Endothelial cell of umbilical vein (primary cell): ENCODE data around the gene CCSER1. TPM values are rescaled to one million over a fixed set of nuclear protein-coding genes. Genes with fewer than 3 reads are reported as not detected.

ENCODE experiments used
- BruUV-seq: library from RNA; stranded (reverse); fragments of 400-500 nt; replicated peaks from 2 replicates; lab custom pipeline; 2021; lab: Mats Ljungman, UMichigan
- CTCF ChIA-PET: fragments of 300-600, 350-600 bp; sonication (Branson Sonifier 250); formaldehyde crosslinking; loops from one replicate; lab custom pipeline; 2021; ENCODE audit warnings: antibody characterized with exemption, inconsistent platforms; lab: Charles Lee
- POLR2A ChIA-PET: fragments of 300-600, 350-600 bp; sonication (Branson Sonifier 250); formaldehyde crosslinking; loops from one replicate; lab custom pipeline; 2021; ENCODE audit warnings: antibody characterized with exemption, inconsistent platforms; lab: Charles Lee
- DNase-seq: peaks from one replicate; pipeline ENCODE4 v3.0.0-alpha.2; 2011; ENCODE audit warnings: low read depth, low spot score
- FAIRE-seq: peaks from 2 replicates; lab custom pipeline; 2011; peaks lifted over from hg19 to GRCh38; lab: Jason Lieb, UNC
- H2AFZ ChIP-seq: 2 replicates; pipeline ENCODE4 v1.6.0; 2012; ENCODE audit warnings: low read depth, low read length, control low read depth, inconsistent platforms
- H3K27ac ChIP-seq: 2 replicates; pipeline ENCODE4 v1.5.1; 2011; ENCODE audit warnings: low read depth, mild to moderate bottlenecking, control low read depth, low read length, moderate library complexity; ENCODE audit not compliant: insufficient read depth
- H3K27me3 ChIP-seq, 2 experiments: 2 replicates each; pipeline versions ENCODE4 v1.6.0 to v1.6.1; 2011; ENCODE audit warnings: low read length in 2 of 2, mixed read lengths in 1 of 2; ENCODE audit not compliant: control insufficient read depth in 2 of 2, insufficient read depth in 2 of 2
- H3K36me3 ChIP-seq, 2 experiments: 2 replicates in 1 of 2; 3 replicates in 1 of 2; pipeline ENCODE4 v1.5.1; 2011; ENCODE audit warnings: low read length in 2 of 2, mild to moderate bottlenecking in 1 of 2, moderate library complexity in 1 of 2; ENCODE audit not compliant: control insufficient read depth in 2 of 2, insufficient read depth in 2 of 2; ENCODE audit errors: extremely low read depth in 1 of 2
- H3K4me1 ChIP-seq: 3 replicates; pipeline ENCODE4 v1.5.1; 2011; ENCODE audit warnings: mild to moderate bottlenecking, low read length; ENCODE audit not compliant: control insufficient read depth, insufficient read depth; ENCODE audit errors: extremely low read depth
- H3K4me2 ChIP-seq: 2 replicates; pipeline ENCODE4 v1.6.1; 2011; ENCODE audit warnings: low read length, control low read depth, mixed read lengths; ENCODE audit not compliant: insufficient read depth
- H3K4me3 ChIP-seq, 3 experiments: fragments of 200-600 bp in 1 of 3; sonication (generic), shearing (Covaris generic) in 1 of 3; replicated peaks in 1 of 3; 2 replicates each; pipeline ENCODE4 v1.5.1; 2011 to 2016; ENCODE audit warnings: control low read depth in 3 of 3, low read length in 3 of 3, mild to moderate bottlenecking in 2 of 3, inconsistent platforms in 1 of 3, low read depth in 1 of 3, moderate library complexity in 1 of 3; ENCODE audit not compliant: insufficient read depth in 1 of 3
- H3K79me2 ChIP-seq: 2 replicates; pipeline ENCODE4 v1.6.0; 2012; ENCODE audit warnings: low read length, inconsistent platforms; ENCODE audit not compliant: control insufficient read depth, insufficient read depth
- H3K9ac ChIP-seq: replicated peaks from 2 replicates; pipeline ENCODE3; 2011; ENCODE audit warnings: low read length, control low read depth; ENCODE audit not compliant: insufficient read depth; ENCODE audit errors: extremely low read depth
- H3K9me1 ChIP-seq: replicated peaks from 3 replicates; pipeline ENCODE4 v1.6.0; 2011; ENCODE audit warnings: mild to moderate bottlenecking, low read length; ENCODE audit not compliant: control insufficient read depth, insufficient read depth; ENCODE audit errors: extremely low read depth
- H3K9me3 ChIP-seq: replicated peaks from 2 replicates; pipeline ENCODE4 v1.5.1; 2012; ENCODE audit warnings: low read length, inconsistent platforms; ENCODE audit not compliant: control insufficient read depth, insufficient read depth
- H4K20me1 ChIP-seq: replicated peaks from 2 replicates; pipeline ENCODE3; 2011; ENCODE audit warnings: mild to moderate bottlenecking, low read length; ENCODE audit not compliant: control insufficient read depth, insufficient read depth; ENCODE audit errors: extremely low read depth
- EZH2 ChIP-seq: IDR thresholded peaks from 2 replicates; pipeline ENCODE4 v1.6.1; 2012; ENCODE audit warnings: borderline replicate concordance, low read depth, mild to moderate bottlenecking, moderate library complexity, low read length, inconsistent platforms; ENCODE audit not compliant: severe bottlenecking
- FOS ChIP-seq: IDR thresholded peaks from 2 replicates; pipeline ENCODE4 v1.6.1; 2011; ENCODE audit warnings: mild to moderate bottlenecking, low read length, moderate library complexity, borderline replicate concordance; ENCODE audit not compliant: insufficient read depth
- GATA2 ChIP-seq: IDR thresholded peaks from 2 replicates; pipeline ENCODE4 v1.7.0; 2011; ENCODE audit warnings: low read depth, mild to moderate bottlenecking, moderate library complexity, mixed read lengths, low read length; ENCODE audit not compliant: insufficient read length, insufficient read depth
- JUN ChIP-seq: IDR thresholded peaks from 2 replicates; pipeline ENCODE4 v1.6.1; 2011; ENCODE audit warnings: borderline replicate concordance, low read depth; ENCODE audit not compliant: insufficient read length, insufficient read depth
- MYC ChIP-seq: IDR thresholded peaks from one replicate; pipeline ENCODE4 v1.6.1; 2011; ENCODE audit warnings: mild to moderate bottlenecking, low read depth, low read length
- POLR2A ChIP-seq: IDR thresholded peaks from 2 replicates; pipeline ENCODE4 v1.6.1; 2012; ENCODE audit warnings: low read depth, mild to moderate bottlenecking, control low read depth, low read length
- POLR2AphosphoS5 ChIP-seq: IDR thresholded peaks from 2 replicates; pipeline ENCODE4 v1.6.1; 2012; ENCODE audit warnings: low read depth, mild to moderate bottlenecking, control low read depth, low read length, moderate library complexity; ENCODE audit not compliant: insufficient read depth
- dilution Hi-C: fragments of 300-500 bp; cut with MboI; formaldehyde crosslinking; loops from one replicate; pipeline ENCODE4 v1.15.0; 2019; ENCODE audit warnings: low sequenced_read_pairs; ENCODE audit not compliant: extremely low pct_ligation_motif_present
- intact Hi-C: fragments of 100-400 bp; cut with micrococcal nuclease; formaldehyde crosslinking; loops from one replicate; pipeline ENCODE4 v1.10.0; 2022
- polyA plus RNA-seq, 4 experiments: library from polyadenylated mRNA; depleted of rRNA in 3 of 4; stranded (reverse) in 3 of 4; unstranded in 1 of 4; fragments of >200 nt; gene quantifications; 2 replicates each; pipeline versions ENCODE4 v1.2.1 to v1.2.3, GENCODE V29; 2011 to 2012; ENCODE audit warnings: missing spikeins in 1 of 4
- total RNA-seq: library from RNA; stranded (reverse); gene quantifications from 2 replicates; pipeline ENCODE4 v1.2.3, GENCODE V29; 2021
- TF ChIP-seq, protein P1 (sequence below): IDR thresholded peaks from 2 replicates; pipeline ENCODE4 v1.6.1; 2011; ENCODE audit not compliant: insufficient read depth, insufficient read length
- TF ChIP-seq, protein P2 (sequence below), 2 donors: IDR thresholded peaks; 1 replicate in 1 of 2; 2 replicates in 1 of 2; pipeline ENCODE4 v1.5.1; 2011; ENCODE audit warnings: low read length in 2 of 2, mild to moderate bottlenecking in 2 of 2, moderate library complexity in 2 of 2, control low read depth in 1 of 2, inconsistent platforms in 1 of 2, low read depth in 1 of 2; ENCODE audit not compliant: insufficient read depth in 1 of 2; ENCODE audit errors: extremely low read depth in 1 of 2

The CCSER1 gene
- total and polyA plus RNA-seq, 2 donors (not counting 3 experiments of a cell fraction or from before 2014, with no cell fraction given) = 0.11 to 1.8 TPM

DNA sequence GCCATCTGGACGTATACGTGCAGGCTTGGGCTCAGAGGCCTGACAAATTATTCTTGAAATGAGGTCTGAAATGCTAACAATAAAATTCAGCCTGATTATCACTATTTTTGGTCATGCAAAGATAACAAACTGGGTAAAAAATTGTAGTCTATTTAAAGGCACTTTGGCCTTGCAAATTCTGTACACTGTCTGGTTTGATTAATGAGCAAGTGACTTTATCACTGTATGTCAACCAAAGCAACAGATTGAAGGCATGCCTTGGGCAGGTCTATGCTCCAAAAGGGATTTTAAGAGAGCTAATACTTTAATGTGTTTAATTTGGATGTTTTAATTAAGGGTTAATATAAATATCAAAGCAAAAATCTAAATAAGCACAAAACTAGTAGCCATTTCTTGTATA lies 1141.7 kb downstream of the CCSER1 start:
- FAIRE-seq (no peak), DNase-seq (no peak)
- H3K9ac ChIP-seq = no peak overlapping the region
- H3K9me3 ChIP-seq = no peaks in the 10 kb centered on the region
- H4K20me1 ChIP-seq = no peaks in the 10 kb centered on the region
- TF ChIP-seq, protein P1, sequence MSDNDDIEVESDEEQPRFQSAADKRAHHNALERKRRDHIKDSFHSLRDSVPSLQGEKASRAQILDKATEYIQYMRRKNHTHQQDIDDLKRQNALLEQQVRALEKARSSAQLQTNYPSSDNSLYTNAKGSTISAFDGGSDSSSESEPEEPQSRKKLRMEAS = no peak
- TF ChIP-seq GATA2 (no peak), FOS (no peak), POLR2AphosphoS5 (no peak), JUN (no peak), POLR2A (no peak), EZH2 (no peak), MYC (no peak)
- TF ChIP-seq, protein P2, sequence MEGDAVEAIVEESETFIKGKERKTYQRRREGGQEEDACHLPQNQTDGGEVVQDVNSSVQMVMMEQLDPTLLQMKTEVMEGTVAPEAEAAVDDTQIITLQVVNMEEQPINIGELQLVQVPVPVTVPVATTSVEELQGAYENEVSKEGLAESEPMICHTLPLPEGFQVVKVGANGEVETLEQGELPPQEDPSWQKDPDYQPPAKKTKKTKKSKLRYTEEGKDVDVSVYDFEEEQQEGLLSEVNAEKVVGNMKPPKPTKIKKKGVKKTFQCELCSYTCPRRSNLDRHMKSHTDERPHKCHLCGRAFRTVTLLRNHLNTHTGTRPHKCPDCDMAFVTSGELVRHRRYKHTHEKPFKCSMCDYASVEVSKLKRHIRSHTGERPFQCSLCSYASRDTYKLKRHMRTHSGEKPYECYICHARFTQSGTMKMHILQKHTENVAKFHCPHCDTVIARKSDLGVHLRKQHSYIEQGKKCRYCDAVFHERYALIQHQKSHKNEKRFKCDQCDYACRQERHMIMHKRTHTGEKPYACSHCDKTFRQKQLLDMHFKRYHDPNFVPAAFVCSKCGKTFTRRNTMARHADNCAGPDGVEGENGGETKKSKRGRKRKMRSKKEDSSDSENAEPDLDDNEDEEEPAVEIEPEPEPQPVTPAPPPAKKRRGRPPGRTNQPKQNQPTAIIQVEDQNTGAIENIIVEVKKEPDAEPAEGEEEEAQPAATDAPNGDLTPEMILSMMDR (IDR thresholded peaks at IDR 0.05; ENCODE audit: extremely low read depth in 1 of 2, insufficient read depth in 1 of 2, low read depth in 1 of 2, low read length in 2 of 2) = no peak
- no peaks in the 10 kb centered on the region for H3K79me2 ChIP-seq
- no peak overlapping the region for H2AFZ ChIP-seq
- no peaks in the 10 kb centered on the region for H3K27me3 ChIP-seq
- ChIA-PET CTCF (no interaction called here), POLR2A (no interaction called here)
- H3K4me1 ChIP-seq = no peaks in the 10 kb centered on the region
- H3K4me2 ChIP-seq = no peak overlapping the region
- H3K4me3 ChIP-seq = no peak overlapping the region
- no TSS peak for BruUV-seq
- H3K36me3 ChIP-seq = no peaks in the 10 kb centered on the region
- no peaks in the 10 kb centered on the region for H3K9me1 ChIP-seq
- dilution Hi-C loops = no loop called here
- intact Hi-C loops = no loop called here
- H3K27ac ChIP-seq = no peak overlapping the region
